Putamen (tissue), 1 donor: ENCODE data around the gene NUDT3.
"Not testable (repeated sequence)": the region's sequence is repeated elsewhere in the genome, so short reads cannot be mapped to it uniquely, and the experiment has no call there.

Experiments used
- DNase-seq: peaks from one replicate; pipeline ENCODE4 v3.0.0-alpha.2; 2016; ENCODE audit warnings: low spot score

The NUDT3 gene

GRCh38 chr6:34392497-34393190 is at the start of gene NUDT3:
Gene NUDT3, minus strand, starts transcription at chr6:34392669. Its CDS starts 307 bp downstream, at chr6:34392362.
- DNase-seq: peak; percentile 96

- DNase-seq: no peak
Measured at GRCh38 chr6:34441526-34441925, 49.1 kb upstream of the NUDT3 start.

- DNase-seq: no peak
Measured at GRCh38 chr6:34439442-34439841, 47.0 kb upstream of the NUDT3 start.

- DNase-seq: no peak
Measured at GRCh38 chr6:34438705-34439104, 46.2 kb upstream of the NUDT3 start.

GRCh38 chr6:34437644-34437970 is 45.1 kb upstream of the NUDT3 start:
- DNase-seq: no peak

GRCh38 chr6:34436803-34437643 is 44.6 kb upstream of the NUDT3 start:
- no peak for DNase-seq

- DNase-seq: no peak
Measured at GRCh38 chr6:34435916-34436315, 43.4 kb upstream of the NUDT3 start.

GRCh38 chr6:34425498-34426410 is 33.3 kb upstream of the NUDT3 start, which contains the start of gene RPS10:
Gene RPS10, minus strand, starts transcription at chr6:34426069. Its CDS starts 848 bp downstream, at chr6:34425221.
- peak; percentile 90 for DNase-seq

- no peak for DNase-seq
Measured at GRCh38 chr6:34425132-34425497, 32.6 kb upstream of the NUDT3 start.

- no peak for DNase-seq
Measured at GRCh38 chr6:34424200-34425131, 32.0 kb upstream of the NUDT3 start.

GRCh38 chr6:34423254-34423653 is 30.8 kb upstream of the NUDT3 start:
- no peak for DNase-seq

GRCh38 chr6:34418367-34418766 is 25.9 kb upstream of the NUDT3 start:
- no peak for DNase-seq

GRCh38 chr6:34416877-34417371 is 24.5 kb upstream of the NUDT3 start:
- no peak for DNase-seq

GRCh38 chr6:34414999-34415858 is 22.8 kb upstream of the NUDT3 start:
- peak; percentile 84 for DNase-seq

- DNase-seq: no peak
Measured at GRCh38 chr6:34412643-34413214, 20.3 kb upstream of the NUDT3 start.

- DNase-seq: peak; percentile 81
Measured at GRCh38 chr6:34412016-34412415, 19.5 kb upstream of the NUDT3 start.

- not testable (repeated sequence) for DNase-seq
Measured at GRCh38 chr6:34407915-34408314, 15.4 kb upstream of the NUDT3 start.

- DNase-seq: no peak
Measured at GRCh38 chr6:34396518-34396917, 4.0 kb upstream of the NUDT3 start.

- DNase-seq: no peak
Measured at GRCh38 chr6:34393966-34394305, 1.5 kb upstream of the NUDT3 start.
